Liver (tissue), 9 donors: ENCODE data around the gene DLK2. TPM values are rescaled to one million over a fixed set of nuclear protein-coding genes. Genes with fewer than 3 reads are reported as not detected.

ENCODE experiments used
- DNase-seq: peaks from one replicate; pipeline ENCODE4 v3.0.0-alpha.2; 2017; ENCODE audit warnings: low spot score
- H3K27ac ChIP-seq, 2 donors: one replicate each; pipeline ENCODE4 v1.7.0; 2013; ENCODE audit warnings: inconsistent platforms in 2 of 2, low read length in 2 of 2, control low read depth in 1 of 2, low read depth in 1 of 2, mild to moderate bottlenecking in 1 of 2
- H3K27me3 ChIP-seq, 4 donors: one replicate each; pipeline versions ENCODE4 v1.6.1 to v1.7.0; 2013; ENCODE audit warnings: low read length in 3 of 4, inconsistent platforms in 1 of 4, mild to moderate bottlenecking in 1 of 4, moderate library complexity in 1 of 4; ENCODE audit not compliant: control insufficient read depth in 4 of 4, insufficient read depth in 4 of 4
- H3K36me3 ChIP-seq, 4 donors: one replicate each; pipeline versions ENCODE4 v1.6.1 to v1.7.0; 2013; ENCODE audit warnings: low read length in 3 of 4, mild to moderate bottlenecking in 3 of 4, low read depth in 1 of 4, moderate library complexity in 1 of 4; ENCODE audit not compliant: control insufficient read depth in 4 of 4, insufficient read depth in 3 of 4
- H3K4me1 ChIP-seq, 4 donors: one replicate each; pipeline versions ENCODE4 v1.6.1 to v1.7.0; 2013; ENCODE audit warnings: low read length in 3 of 4, mild to moderate bottlenecking in 3 of 4, moderate library complexity in 1 of 4; ENCODE audit not compliant: control insufficient read depth in 4 of 4, insufficient read depth in 4 of 4
- H3K4me3 ChIP-seq, 3 donors: one replicate each; pipeline versions ENCODE4 v1.6.1 to v1.7.0; 2013; ENCODE audit warnings: low read length in 3 of 3, control low read depth in 1 of 3, low read depth in 1 of 3, mild to moderate bottlenecking in 1 of 3
- H3K9ac ChIP-seq, 2 donors: one replicate each; pipeline ENCODE4 v1.7.0; 2013; ENCODE audit warnings: low read length in 2 of 2, mild to moderate bottlenecking in 2 of 2, moderate library complexity in 2 of 2, control low read depth in 1 of 2, low read depth in 1 of 2
- H3K9me3 ChIP-seq, 4 donors: one replicate each; pipeline versions ENCODE4 v1.6.1 to v1.7.0; 2013; ENCODE audit warnings: low read length in 3 of 4; ENCODE audit not compliant: control insufficient read depth in 4 of 4
- GABPA ChIP-seq, 2 donors: IDR thresholded peaks in 1 of 2; conservative IDR thresholded peaks in 1 of 2; 2 replicates each; pipeline ENCODE4 v1.6.1; 2016; ENCODE audit warnings: antibody characterized with exemption in 2 of 2, mild to moderate bottlenecking in 1 of 2, moderate library complexity in 1 of 2
- HNF4A ChIP-seq, 2 donors: conservative IDR thresholded peaks; 2 replicates each; pipeline ENCODE4 v1.6.1; 2016; ENCODE audit warnings: antibody characterized with exemption in 2 of 2, mild to moderate bottlenecking in 2 of 2
- HNF4G ChIP-seq: IDR thresholded peaks from 2 replicates; pipeline ENCODE4 v1.6.1; 2016; ENCODE audit warnings: antibody characterized with exemption
- JUND ChIP-seq, 2 donors: IDR thresholded peaks; 2 replicates each; pipeline ENCODE4 v1.6.1; 2016; ENCODE audit warnings: antibody characterized with exemption in 2 of 2
- MAX ChIP-seq: IDR thresholded peaks from 2 replicates; pipeline ENCODE4 v1.6.1; 2016; ENCODE audit warnings: antibody characterized with exemption
- NR2F2 ChIP-seq: IDR thresholded peaks from 2 replicates; pipeline ENCODE4 v1.6.1; 2016; ENCODE audit warnings: antibody characterized with exemption
- RAD21 ChIP-seq, 2 donors: IDR thresholded peaks; 2 replicates each; pipeline ENCODE4 v1.6.1; 2016; ENCODE audit warnings: antibody characterized with exemption in 2 of 2, mild to moderate bottlenecking in 2 of 2
- RXRA ChIP-seq, 2 donors: IDR thresholded peaks; 2 replicates each; pipeline ENCODE4 v1.6.1; 2017 to 2018; ENCODE audit warnings: antibody characterized with exemption in 2 of 2, mild to moderate bottlenecking in 1 of 2
- SP1 ChIP-seq: IDR thresholded peaks from 2 replicates; pipeline ENCODE4 v1.6.1; 2018; ENCODE audit warnings: antibody characterized with exemption, mild to moderate bottlenecking
- TAF1 ChIP-seq: conservative IDR thresholded peaks from 2 replicates; pipeline ENCODE4 v1.6.1; 2016; ENCODE audit warnings: antibody characterized with exemption, mild to moderate bottlenecking
- WGBS: extraction: QIAGEN DNeasy Blood & Tissue Kit; methylation state at CpG from one replicate; pipeline ENCODE4 v1.1.7; 2013; 5-methylcytosine and 5-hydroxymethylcytosine counted together
- polyA plus RNA-seq, 2 donors: library from polyadenylated mRNA; stranded (reverse) in 1 of 2; unstranded in 1 of 2; fragments of 200-250 nt in 1 of 2; fragments of >200 nt in 1 of 2; fragmentation: Nextera tagmentation in 1 of 2; extraction: Ambion mirVana in 1 of 2; gene quantifications; one replicate each; pipeline versions ENCODE4 v1.2.1 to v1.2.3, GENCODE V29; 2013 to 2015
- total RNA-seq, 2 donors: library from RNA; depleted of rRNA; stranded (reverse); fragments of >200 nt; gene quantifications; one replicate each; pipeline ENCODE4 v1.2.3, GENCODE V29; 2014
- TF ChIP-seq, protein P1 (sequence below): IDR thresholded peaks from 2 replicates; pipeline ENCODE4 v1.6.1; 2016; ENCODE audit warnings: antibody characterized with exemption
- TF ChIP-seq, protein P2 (sequence below): IDR thresholded peaks from 2 replicates; pipeline ENCODE4 v1.6.1; 2016; ENCODE audit warnings: antibody characterized with exemption
- donor health status: healthy.
- donor health status: healthy.
- donor health status: healthy.
- donor health status: healthy.
- donor health status: healthy.

The DLK2 gene
- total and polyA plus RNA-seq, 4 donors = 0.08 to 1.0 (median 0.08) TPM; not detected in 1

GRCh38 chr6:43435682-43436437 is 19.5 kb downstream of the DLK2 start:
- H3K9ac ChIP-seq = no peak overlapping the region
- 76% methylated on average over 9 of the region's 9 CpGs for WGBS
- H3K4me3 ChIP-seq = no peak overlapping the region
- peaks cover 0 to 8% (median 0%) of the 10 kb centered on the region in 4 donors for H3K4me1 ChIP-seq
- H3K27ac ChIP-seq = no peak overlapping the region
- TF ChIP-seq, protein P1, sequence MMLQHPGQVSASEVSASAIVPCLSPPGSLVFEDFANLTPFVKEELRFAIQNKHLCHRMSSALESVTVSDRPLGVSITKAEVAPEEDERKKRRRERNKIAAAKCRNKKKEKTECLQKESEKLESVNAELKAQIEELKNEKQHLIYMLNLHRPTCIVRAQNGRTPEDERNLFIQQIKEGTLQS = no peak
- TF ChIP-seq HNF4G = no peak
- TF ChIP-seq SP1 = no peak
- TF ChIP-seq, protein P2, sequence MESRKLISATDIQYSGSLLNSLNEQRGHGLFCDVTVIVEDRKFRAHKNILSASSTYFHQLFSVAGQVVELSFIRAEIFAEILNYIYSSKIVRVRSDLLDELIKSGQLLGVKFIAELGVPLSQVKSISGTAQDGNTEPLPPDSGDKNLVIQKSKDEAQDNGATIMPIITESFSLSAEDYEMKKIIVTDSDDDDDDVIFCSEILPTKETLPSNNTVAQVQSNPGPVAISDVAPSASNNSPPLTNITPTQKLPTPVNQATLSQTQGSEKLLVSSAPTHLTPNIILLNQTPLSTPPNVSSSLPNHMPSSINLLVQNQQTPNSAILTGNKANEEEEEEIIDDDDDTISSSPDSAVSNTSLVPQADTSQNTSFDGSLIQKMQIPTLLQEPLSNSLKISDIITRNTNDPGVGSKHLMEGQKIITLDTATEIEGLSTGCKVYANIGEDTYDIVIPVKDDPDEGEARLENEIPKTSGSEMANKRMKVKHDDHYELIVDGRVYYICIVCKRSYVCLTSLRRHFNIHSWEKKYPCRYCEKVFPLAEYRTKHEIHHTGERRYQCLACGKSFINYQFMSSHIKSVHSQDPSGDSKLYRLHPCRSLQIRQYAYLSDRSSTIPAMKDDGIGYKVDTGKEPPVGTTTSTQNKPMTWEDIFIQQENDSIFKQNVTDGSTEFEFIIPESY = no peak
- no peak for TF ChIP-seq TAF1
- TF ChIP-seq HNF4A (conservative IDR thresholded peaks at IDR 0.05) = no peak
- no peak for TF ChIP-seq MAX
- no peak for TF ChIP-seq RAD21 (IDR thresholded peaks at IDR 0.05)
- no peak for TF ChIP-seq NR2F2
- no peak for TF ChIP-seq GABPA (IDR thresholded peaks at IDR 0.05 in 1 of 2, conservative IDR thresholded peaks at IDR 0.05 in 1 of 2)
- no peak for DNase-seq
- peaks cover 0 to 22% (median 3%) of the 10 kb centered on the region in 4 donors for H3K36me3 ChIP-seq
- H3K27me3 ChIP-seq = no peaks in the 10 kb centered on the region
- H3K9me3 ChIP-seq = no peaks in the 10 kb centered on the region

DNA sequence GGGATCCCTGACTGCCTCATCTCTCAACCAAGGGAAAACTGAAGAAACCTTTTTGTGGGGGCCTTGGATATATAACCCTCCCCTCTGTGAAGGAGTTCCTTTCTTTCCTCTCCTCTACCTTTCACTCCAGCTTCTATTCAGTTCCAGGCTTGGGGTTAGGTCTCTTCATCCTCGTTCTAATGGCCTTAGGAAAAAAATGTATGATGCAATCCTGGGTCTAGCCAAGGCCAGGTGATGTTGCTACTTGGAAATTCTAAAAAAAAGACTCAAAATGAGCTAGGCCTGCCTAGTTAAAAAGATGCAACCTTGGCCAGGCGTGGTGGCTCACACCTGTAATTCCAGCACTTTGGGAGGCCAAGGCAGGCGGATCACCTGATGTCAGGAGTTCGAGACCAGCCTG is 20.4 kb downstream of the DLK2 start:
- Histone ChIP-seq H3K27ac (no peak overlapping the region), H3K9ac (no peak overlapping the region), H3K9me3 (no peaks in the 10 kb centered on the region), H3K4me1 (peaks cover 0 to 8% (median 0%) of the 10 kb centered on the region in 4 donors), H3K27me3 (no peaks in the 10 kb centered on the region), H3K36me3 (peaks cover 0 to 18% (median 2%) of the 10 kb centered on the region in 4 donors), H3K4me3 (no peak overlapping the region)
- 93% methylated on average over 4 of the region's 4 CpGs for WGBS
- no peak for DNase-seq
- no peak for TF ChIP-seq GABPA (IDR thresholded peaks at IDR 0.05 in 1 of 2, conservative IDR thresholded peaks at IDR 0.05 in 1 of 2)
- TF ChIP-seq, protein P2 = no peak
- no peak for TF ChIP-seq HNF4G
- TF ChIP-seq JUND (IDR thresholded peaks at IDR 0.05) = no peak
- no peak for TF ChIP-seq TAF1
- TF ChIP-seq RXRA (IDR thresholded peaks at IDR 0.05) = no peak
- TF ChIP-seq HNF4A (conservative IDR thresholded peaks at IDR 0.05) = no peak
- TF ChIP-seq MAX = no peak
